ENCODE data around the gene CRYBB1. TPM values are rescaled to one million over a fixed set of nuclear protein-coding genes. Genes with fewer than 3 reads are reported as not detected.

CRYBB1 gene
- not detected in 2 replicates for total RNA-seq

DNA sequence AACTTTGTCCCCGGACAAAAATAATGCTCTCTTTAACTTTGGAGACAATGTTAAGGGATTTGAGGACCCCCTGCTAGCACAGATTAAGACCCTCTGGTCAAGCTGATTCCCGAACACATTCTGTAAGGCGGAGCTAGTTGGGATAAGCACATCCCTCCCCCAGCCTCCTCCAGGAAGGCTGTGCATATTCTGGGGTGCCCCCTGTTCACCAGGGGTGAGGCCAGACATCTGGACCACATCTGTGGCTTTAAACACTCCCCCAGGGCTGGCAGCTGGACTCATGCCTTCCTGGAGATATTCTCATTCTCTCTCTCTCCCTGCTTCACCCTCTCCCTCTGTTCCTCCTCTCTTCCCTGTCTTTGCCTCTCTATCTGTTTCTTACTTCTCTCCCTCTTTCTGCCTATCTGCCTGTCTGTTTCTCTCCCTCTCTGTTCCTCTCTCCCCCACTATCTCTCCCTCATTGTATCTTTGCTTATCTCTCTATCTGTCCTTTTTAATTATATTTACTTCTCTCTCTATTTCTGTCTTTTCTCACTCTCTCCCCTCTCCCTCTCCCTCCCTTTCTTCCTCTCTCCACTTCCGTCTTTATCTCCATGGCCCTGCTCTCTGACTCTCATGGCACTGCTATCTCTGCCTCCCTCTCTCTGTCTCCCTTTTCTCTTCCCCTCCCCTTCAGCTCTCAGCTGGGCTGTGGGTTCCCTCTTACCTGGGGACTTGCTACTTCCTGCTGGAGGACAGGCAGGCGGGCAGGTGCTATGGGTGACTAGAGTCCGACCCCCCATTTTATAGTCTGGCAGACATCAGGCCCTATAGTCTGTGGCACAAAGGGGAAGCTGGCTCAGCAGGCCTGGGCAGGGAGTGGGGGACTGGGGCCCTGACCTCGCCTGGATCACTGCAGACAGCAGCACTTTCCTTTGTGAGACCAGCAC lies at the start of gene CRYBB1:
TSS of gene CRYBB1 (minus strand) at position 757 of the 929 bp plus-strand sequence. CDS start 1,708 bp downstream, outside the sequence.

DNA sequence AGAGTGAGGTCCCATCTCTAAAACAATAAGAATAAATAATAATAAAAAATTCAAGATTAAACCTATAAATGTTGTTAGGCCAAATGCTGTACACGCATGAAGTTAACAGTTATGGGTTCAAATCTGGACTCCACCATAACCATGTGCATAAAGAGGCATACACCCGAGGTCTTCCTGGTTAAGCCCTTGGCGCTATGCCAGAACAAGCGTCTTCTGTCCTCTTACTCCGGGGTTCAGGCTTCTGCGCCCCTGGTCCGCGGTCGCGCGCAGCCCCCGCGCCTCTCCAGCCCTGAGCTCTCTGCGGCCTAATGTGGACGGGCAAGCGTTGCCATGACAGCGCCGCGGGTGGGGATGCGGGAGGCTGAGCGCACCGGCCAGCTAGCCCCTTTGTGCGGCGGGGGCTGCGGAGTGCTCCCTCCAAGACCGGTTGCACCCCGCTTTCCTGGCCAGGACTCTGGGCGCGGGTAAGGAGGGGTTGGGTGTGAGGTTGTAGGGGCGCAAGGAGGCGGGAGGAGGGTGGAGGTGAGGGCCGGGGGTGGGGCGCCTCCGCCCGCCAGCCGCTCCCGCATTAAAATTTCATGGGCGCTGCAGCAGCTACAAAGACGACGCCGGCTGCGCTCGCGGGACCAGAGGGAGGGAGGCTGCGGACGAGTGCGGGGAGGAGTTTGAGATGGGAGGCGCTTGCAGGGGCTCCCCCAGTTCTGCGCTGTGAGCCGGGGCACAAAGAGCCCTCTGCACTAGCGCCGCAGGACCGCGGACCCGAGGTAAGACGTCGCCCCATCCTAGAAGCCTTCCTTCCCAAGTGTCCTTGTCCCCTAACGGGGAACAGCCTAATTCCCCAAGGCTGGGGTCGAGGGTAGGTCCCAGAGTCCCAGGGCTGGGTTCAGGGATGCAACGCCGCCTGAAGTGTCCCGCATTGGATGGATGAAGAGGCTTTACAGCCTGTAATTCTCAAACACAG lies 39.3 kb upstream of the CRYBB1 start, which contains the start of gene MIAT:
TSS of gene MIAT (plus strand) at position 698 of the 961 bp plus-strand sequence.

GRCh38 chr22:26621663-26622062 lies 3.8 kb upstream of the CRYBB1 start, which contains the start of gene CRYBA4:
Gene CRYBA4, plus strand, starts transcription at chr22:26621963. Its CDS starts 634 bp downstream, at chr22:26622597.

GRCh38 chr22:26589845-26590736 lies 27.7 kb downstream of the CRYBB1 start, which contains the start of gene TPST2:
Gene TPST2, minus strand, starts transcription at chr22:26590132. Its CDS starts 48,502 bp downstream, at chr22:26541630.

Small RNAs within 50 kb of the gene (small RNA-seq; reads per million reads assigned to genes)
- gene MIR548J = 6.8 reads per million, percentile 94 among the genes with 10 or more reads in this experiment
- gene RF01874 = not detected

Other genes starting within 250 kb of the CRYBB1 start
- gene ASPHD2, start 188.8 kb downstream of the CRYBB1 start, total RNA-seq = 4.2 and 5.3 TPM in 2 replicates
- 26.1 and 32.2 TPM in 2 replicates for gene HPS4, start 134.2 kb downstream of the CRYBB1 start, total RNA-seq
- 21.9 and 26.2 TPM in 2 replicates for gene SRRD, start 134.2 kb downstream of the CRYBB1 start, total RNA-seq
- gene TFIP11, start 105.6 kb downstream of the CRYBB1 start, total RNA-seq = 39.9 and 40.2 TPM in 2 replicates
- 63.7 and 68.9 TPM in 2 replicates for gene TPST2, start 27.9 kb downstream of the CRYBB1 start, total RNA-seq
- gene CRYBA4, start 3.9 kb upstream of the CRYBB1 start, total RNA-seq = not detected in 2 replicates
- gene MIAT, start 39.6 kb upstream of the CRYBB1 start, total RNA-seq = 0.33 and 0.48 TPM in 2 replicates

Measured in vein endothelial cell (primary cell).